H1 (cell line): ENCODE results near the gene ATR.

ENCODE experiments used
- CEBPB ChIP-seq: IDR thresholded peaks from 2 replicates; pipeline ENCODE4 v1.6.1; 2012; ENCODE audit warnings: low read depth, low read length
- CTCF ChIP-seq, 3 experiments: IDR thresholded peaks; 1 replicate in 2 of 3; 2 replicates in 1 of 3; pipeline versions ENCODE4 v1.5.1 to v1.6.1; 2011; ENCODE audit warnings: low read length in 3 of 3, mild to moderate bottlenecking in 3 of 3, inconsistent platforms in 2 of 3, low read depth in 1 of 3, moderate library complexity in 1 of 3; ENCODE audit not compliant: insufficient read depth in 1 of 3; ENCODE audit errors: control extremely low read depth in 1 of 3
- FOSL1 ChIP-seq: IDR thresholded peaks from 2 replicates; pipeline ENCODE4 v1.6.1; 2011; ENCODE audit warnings: mild to moderate bottlenecking, low read depth, low read length, moderate library complexity; ENCODE audit not compliant: insufficient read depth
- HDAC2 ChIP-seq, 2 experiments: fragments of 300-600 bp in 1 of 2; sonication (generic) in 1 of 2; IDR thresholded peaks; 2 replicates each; pipeline ENCODE4 v1.6.1; 2011 to 2012; ENCODE audit warnings: low read depth in 2 of 2, low read length in 2 of 2, mild to moderate bottlenecking in 2 of 2, moderate library complexity in 2 of 2, borderline replicate concordance in 1 of 2, inconsistent platforms in 1 of 2
- HDAC6 ChIP-seq: IDR thresholded peaks from one replicate; pipeline ENCODE4 v1.7.1; 2012; ENCODE audit warnings: low read depth, mild to moderate bottlenecking, inconsistent platforms, low read length, moderate library complexity
- MAFK ChIP-seq: IDR thresholded peaks from 2 replicates; pipeline ENCODE4 v1.6.1; 2012; ENCODE audit warnings: low read depth, mild to moderate bottlenecking, improper control_type of control experiment, low read length
- MAX ChIP-seq: IDR thresholded peaks from 2 replicates; pipeline ENCODE4 v1.6.1; 2012; ENCODE audit warnings: inconsistent platforms
- POLR2A ChIP-seq, 2 experiments: IDR thresholded peaks; 1 replicate in 1 of 2; 2 replicates in 1 of 2; pipeline ENCODE4 v1.6.1; 2011; ENCODE audit warnings: low read depth in 2 of 2, low read length in 2 of 2, mild to moderate bottlenecking in 2 of 2; ENCODE audit errors: control extremely low read depth in 1 of 2
- POLR2AphosphoS5 ChIP-seq: IDR thresholded peaks from 2 replicates; pipeline ENCODE4 v1.6.1; 2011; ENCODE audit warnings: low read depth, low read length
- RBBP5 ChIP-seq: IDR thresholded peaks from 2 replicates; pipeline ENCODE4 v1.7.1; 2012; ENCODE audit warnings: low read depth, mild to moderate bottlenecking, inconsistent platforms, low read length, moderate library complexity, borderline replicate concordance
- RNF2 ChIP-seq: fragments of 200-900, 300-1000 bp; sonication (generic); IDR thresholded peaks from 2 replicates; pipeline ENCODE4 v1.7.1; 2016; ENCODE audit warnings: borderline replicate concordance, low read depth, mild to moderate bottlenecking, antibody characterized with exemption, low read length; ENCODE audit not compliant: poor library complexity, severe bottlenecking; ENCODE audit errors: missing control alignments
- SP2 ChIP-seq: IDR thresholded peaks from 2 replicates; pipeline ENCODE4 v1.6.1; 2012; ENCODE audit warnings: mild to moderate bottlenecking, low read length, inconsistent platforms

- no peak for TF ChIP-seq POLR2A (IDR thresholded peaks at IDR 0.05; ENCODE audit: control extremely low read depth in 1 of 2, low read depth in 2 of 2, low read length in 2 of 2)
- TF ChIP-seq POLR2AphosphoS5, result no peak
- no peak for TF ChIP-seq MAX
- no peak for TF ChIP-seq HDAC6
- TF ChIP-seq SP2, result no peak
- no peak for TF ChIP-seq MAFK
- TF ChIP-seq RBBP5, result no peak
- no peak for TF ChIP-seq CTCF (IDR thresholded peaks at IDR 0.05; ENCODE audit: control extremely low read depth in 1 of 3, insufficient read depth in 1 of 3, low read depth in 1 of 3, low read length in 3 of 3)
- TF ChIP-seq RNF2, result no peak
- no peak for TF ChIP-seq FOSL1
- TF ChIP-seq CEBPB, result no peak
- TF ChIP-seq HDAC2 (IDR thresholded peaks at IDR 0.05; ENCODE audit: borderline replicate concordance in 1 of 2, low read depth in 2 of 2, low read length in 2 of 2), result no peak
These were observed 32.7 kb upstream of the ATR start for GRCh38 chr3:142611206-142611605.
